HepG2 (cell line): ENCODE data around the gene TAS1R3. TPM values are rescaled to one million over a fixed set of nuclear protein-coding genes. Genes with fewer than 3 reads are reported as not detected.
A peak's percentile ranks its signal among the peaks of the same experiment; 100 is the strongest.

Experiments used
- CENPX ChIP-seq: sonication (generic); formaldehyde crosslinking; IDR thresholded peaks from 2 replicates; pipeline ENCODE4 v1.9.0; 2021; ENCODE audit warnings: mild to moderate bottlenecking, missing genetic modification reagents, moderate library complexity
- EP300 ChIP-seq, 3 experiments: sonication (generic) in 1 of 3; formaldehyde crosslinking in 1 of 3; IDR thresholded peaks; 2 replicates each; pipeline versions ENCODE4 v1.5.1 to v1.6.1; 2011 to 2020; ENCODE audit warnings: low read depth in 2 of 3, low read length in 2 of 3, borderline replicate concordance in 1 of 3, improper control_type of control experiment in 1 of 3, mild to moderate bottlenecking in 1 of 3, missing genetic modification reagents in 1 of 3, moderate library complexity in 1 of 3
- GZF1 ChIP-seq: sonication (generic); formaldehyde crosslinking; IDR thresholded peaks from 2 replicates; pipeline ENCODE4 v1.5.1; 2020; ENCODE audit warnings: mild to moderate bottlenecking, missing genetic modification reagents
- NAIF1 ChIP-seq: sonication (generic); formaldehyde crosslinking; IDR thresholded peaks from 2 replicates; pipeline ENCODE4 v1.5.0; 2020; ENCODE audit warnings: mild to moderate bottlenecking, missing genetic modification reagents, borderline replicate concordance
- PRMT3 ChIP-seq: sonication (generic); formaldehyde crosslinking; IDR thresholded peaks from 2 replicates; pipeline ENCODE4 v1.8.1; 2022; ENCODE audit warnings: low read depth, mild to moderate bottlenecking, moderate library complexity, missing genetic modification reagents, borderline replicate concordance
- SP5 ChIP-seq: IDR thresholded peaks from 2 replicates; pipeline ENCODE4 v1.6.1; 2016; ENCODE audit warnings: low read depth, borderline replicate concordance
- TFE3 ChIP-seq: IDR thresholded peaks from 2 replicates; pipeline ENCODE4 v1.6.1; 2016
- TRIM24 ChIP-seq: sonication (generic); formaldehyde crosslinking; IDR thresholded peaks from 2 replicates; pipeline ENCODE4 v1.8.0; 2022; ENCODE audit warnings: mild to moderate bottlenecking, missing genetic modification reagents
- ZFX ChIP-seq: sonication (generic); formaldehyde crosslinking; IDR thresholded peaks from 2 replicates; pipeline ENCODE4 v1.4.0; 2020; ENCODE audit warnings: mild to moderate bottlenecking, low read depth, missing genetic modification reagents, moderate library complexity
- ZNF10 ChIP-seq: sonication (generic); formaldehyde crosslinking; IDR thresholded peaks from 2 replicates; pipeline ENCODE4 v1.4.0; 2020; ENCODE audit warnings: mild to moderate bottlenecking, low read depth, missing genetic modification reagents, borderline replicate concordance
- ZNF205 ChIP-seq: IDR thresholded peaks from 2 replicates; pipeline ENCODE4 v1.6.1; 2018; ENCODE audit warnings: missing biosample characterization, missing genetic modification reagents
- polyA plus RNA-seq, 8 experiments: library from polyadenylated mRNA; depleted of rRNA in 3 of 8; stranded (reverse) in 7 of 8; unstranded in 1 of 8; fragments of >200 nt; fragmentation: Illumina TruSeq in 4 of 8; extraction: Trizol in 4 of 8; gene quantifications; 2 replicates each; pipeline versions ENCODE4 v1.2.1 to v1.2.3, GENCODE V29; 2011 to 2016; ENCODE audit warnings: low read depth in 4 of 8, missing spikeins in 1 of 8, mixed read lengths in 1 of 8; ENCODE audit not compliant: insufficient read depth in 1 of 8
- total RNA-seq, 5 experiments: library from RNA; depleted of rRNA; stranded (reverse); fragments of >200 nt; fragmentation: Illumina TruSeq; extraction: Trizol; gene quantifications; 2 replicates each; pipeline ENCODE4 v1.2.3, GENCODE V29; 2016; ENCODE audit warnings: low read depth in 1 of 5
- TF ChIP-seq, protein P1 (sequence below): sonication (generic); formaldehyde crosslinking; IDR thresholded peaks from 2 replicates; pipeline ENCODE4 v1.8.1; 2022; ENCODE audit warnings: mild to moderate bottlenecking, missing genetic modification reagents

The TAS1R3 gene
- total and polyA plus RNA-seq, 2 of the 13 experiments (the other 11 are each of a cell fraction or from before 2014, with no cell fraction given), result 0.13 to 0.15 TPM

- TF ChIP-seq EP300 (IDR thresholded peaks at IDR 0.05; ENCODE audit: low read depth in 2 of 2, low read length in 2 of 2), result no peak
- no peak for TF ChIP-seq EP300 (CRISPR knock-in tag; IDR thresholded peaks at IDR 0.05; ENCODE audit: borderline replicate concordance)
- no peak for TF ChIP-seq CENPX
- no peak for TF ChIP-seq GZF1
- TF ChIP-seq, protein P1, sequence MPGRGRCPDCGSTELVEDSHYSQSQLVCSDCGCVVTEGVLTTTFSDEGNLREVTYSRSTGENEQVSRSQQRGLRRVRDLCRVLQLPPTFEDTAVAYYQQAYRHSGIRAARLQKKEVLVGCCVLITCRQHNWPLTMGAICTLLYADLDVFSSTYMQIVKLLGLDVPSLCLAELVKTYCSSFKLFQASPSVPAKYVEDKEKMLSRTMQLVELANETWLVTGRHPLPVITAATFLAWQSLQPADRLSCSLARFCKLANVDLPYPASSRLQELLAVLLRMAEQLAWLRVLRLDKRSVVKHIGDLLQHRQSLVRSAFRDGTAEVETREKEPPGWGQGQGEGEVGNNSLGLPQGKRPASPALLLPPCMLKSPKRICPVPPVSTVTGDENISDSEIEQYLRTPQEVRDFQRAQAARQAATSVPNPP (CRISPR knock-in tag), result no peak
- no peak for TF ChIP-seq TRIM24 (CRISPR knock-in tag)
- TF ChIP-seq TFE3 (CRISPR knock-in tag), result no peak
- TF ChIP-seq ZNF10 (CRISPR knock-in tag), result no peak
- no peak for TF ChIP-seq SP5 (CRISPR knock-in tag)
- no peak for TF ChIP-seq PRMT3
- TF ChIP-seq ZNF205 (CRISPR knock-in tag), result no peak
- no peak for TF ChIP-seq NAIF1 (CRISPR knock-in tag)
- peak; percentile 42; the same call in 1 of the 2 replicates for TF ChIP-seq ZFX (CRISPR knock-in tag)
- TF ChIP-seq, all 625 proteins: peak for 12
Observed at GRCh38 chr1:1356796-1357401, 25.8 kb downstream of the TAS1R3 start (continued).
